CD4-positive, alpha-beta T cell treated with Interleukin-21 for 1 hour (primary cell): ENCODE results near the gene GPR78.

ENCODE experiments used
- DNase-seq: peaks from one replicate; pipeline ENCODE4 v3.0.0-alpha.2; 2020

Gene GPR78

GRCh38 chr4:8587469-8588195 is 7.4 kb downstream of the GPR78 start:
- no peak for DNase-seq

GRCh38 chr4:8588196-8588470 is 7.9 kb downstream of the GPR78 start:
- no peak for DNase-seq

GRCh38 chr4:8589336-8589735 is 9.1 kb downstream of the GPR78 start:
- DNase-seq, result no peak

GRCh38 chr4:8589823-8590545 is 9.8 kb downstream of the GPR78 start:
- no peak for DNase-seq

GRCh38 chr4:8590546-8590880 is 10.3 kb downstream of the GPR78 start:
- DNase-seq, result no peak

GRCh38 chr4:8591114-8591513 is 10.9 kb downstream of the GPR78 start:
- no peak for DNase-seq

GRCh38 chr4:8591626-8592365 is 11.6 kb downstream of the GPR78 start:
- no peak for DNase-seq

DNA sequence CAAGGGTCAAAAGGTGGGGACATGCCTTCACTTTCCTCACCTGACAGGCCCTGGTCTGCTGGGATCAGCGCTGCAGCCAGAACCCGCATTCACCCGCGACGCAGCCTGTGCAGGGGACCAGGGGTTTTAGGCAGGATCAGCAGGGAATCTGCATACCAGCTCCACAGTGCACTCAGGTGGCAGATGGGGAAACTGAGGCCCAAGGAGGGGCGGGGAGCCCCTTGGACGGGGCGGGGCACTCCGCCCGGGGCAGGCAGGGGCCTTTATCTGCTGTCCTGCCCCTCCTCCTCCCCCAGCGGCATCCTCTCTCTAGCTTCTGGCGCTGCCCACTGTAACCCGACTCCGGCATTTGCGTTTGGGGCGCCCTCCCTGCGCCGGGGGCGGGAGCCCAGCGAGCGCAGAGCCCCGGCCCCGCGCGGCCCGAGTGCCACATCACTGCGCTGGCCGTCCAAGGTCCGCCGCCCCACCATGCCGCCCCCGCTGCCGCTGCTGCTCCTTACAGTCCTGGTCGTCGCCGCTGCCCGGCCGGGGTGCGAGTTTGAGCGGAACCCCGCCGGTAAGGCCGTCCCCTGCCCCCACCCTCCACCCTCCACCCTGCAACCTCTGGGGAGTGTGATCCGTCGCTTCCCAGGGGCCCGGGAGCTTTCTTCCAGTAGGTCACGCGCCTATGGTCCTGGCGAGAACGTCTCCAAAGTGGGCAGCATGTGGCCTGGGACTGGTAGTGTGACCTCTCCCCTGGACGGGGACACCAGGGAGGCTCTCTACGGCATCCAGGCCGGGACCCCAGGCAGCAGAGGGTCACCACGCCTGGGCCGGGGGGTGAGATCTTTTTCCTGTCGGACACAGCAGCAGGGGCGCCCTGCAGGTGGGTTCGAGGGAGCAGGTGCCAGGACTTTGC is 12.4 kb downstream of the GPR78 start, which contains the start of gene CPZ:
CPZ (plus strand) TSS at position 400 of the 898 bp plus-strand sequence; CDS start at position 469, 69 bp downstream.
- DNase-seq, result no peak

- DNase-seq, result no peak
Observed at GRCh38 chr4:8593264-8594096, 13.3 kb downstream of the GPR78 start.

DNA sequence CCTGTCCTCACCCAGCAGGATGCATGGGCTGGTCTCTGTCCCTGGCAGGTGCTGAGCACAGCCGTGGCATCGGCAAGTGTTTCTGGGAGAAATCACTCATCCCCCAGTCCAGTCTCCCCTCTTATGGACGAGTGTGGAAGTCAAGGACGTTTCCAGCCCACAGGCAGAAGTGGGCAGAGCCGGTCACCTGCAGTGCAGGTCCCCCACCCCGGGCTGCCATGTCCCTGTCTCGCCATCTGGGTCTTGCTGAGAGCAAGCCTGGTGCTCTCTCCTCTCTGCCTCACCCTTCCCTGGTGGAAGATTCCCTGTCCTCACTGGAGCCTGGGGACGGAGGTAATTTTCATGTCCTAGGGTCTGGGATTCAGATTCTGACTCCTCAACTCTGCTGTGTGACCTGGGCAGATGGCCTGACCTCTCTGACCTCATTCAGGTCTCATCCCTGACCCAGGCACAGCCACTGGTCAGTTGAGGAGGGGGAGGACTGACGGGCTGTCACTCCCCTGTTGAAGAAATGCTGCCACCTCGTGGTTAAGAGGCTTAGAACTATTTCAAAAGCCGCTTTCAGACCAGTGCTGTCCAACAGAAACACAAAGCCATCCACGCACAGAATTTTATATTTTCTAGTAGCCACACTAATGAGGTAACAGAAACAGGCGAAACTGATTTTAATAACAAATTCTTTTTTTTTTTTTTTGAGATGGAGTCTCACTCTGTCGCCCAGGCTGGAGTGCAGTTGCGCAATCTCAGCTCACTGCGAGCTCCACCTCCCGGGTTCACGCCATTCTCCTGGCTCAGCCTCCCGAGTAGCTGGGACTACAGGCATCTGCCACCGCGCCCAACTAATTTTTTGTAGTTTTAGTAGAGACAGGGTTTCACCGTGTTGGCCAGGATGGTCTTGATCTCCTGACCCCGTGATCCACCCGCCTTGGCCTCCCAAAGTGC is 14.2 kb downstream of the GPR78 start:
- peak; percentile 2 for DNase-seq

- DNase-seq, result no peak
Observed at GRCh38 chr4:8595237-8596087, 15.3 kb downstream of the GPR78 start.

DNA sequence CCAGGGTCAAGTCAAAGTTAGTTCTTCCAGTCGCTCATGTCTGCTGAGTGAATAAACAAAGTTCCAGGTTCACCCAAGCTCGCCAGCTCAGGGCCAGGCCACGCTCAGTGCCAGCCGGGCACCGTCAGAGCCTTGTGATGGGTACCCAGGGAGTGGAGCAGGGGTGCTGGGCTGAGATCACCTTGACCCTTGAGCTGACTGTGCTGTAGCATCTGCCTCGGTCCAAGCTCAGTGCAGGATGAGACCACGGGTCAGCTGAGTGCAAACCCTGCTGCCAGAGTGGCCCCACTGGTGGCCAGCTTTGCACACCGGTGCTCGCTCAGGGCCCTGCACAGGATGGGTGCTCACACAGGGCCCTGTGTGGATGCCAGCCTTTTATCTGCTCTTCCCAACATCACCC is 16.7 kb downstream of the GPR78 start:
- no peak for DNase-seq

GRCh38 chr4:8597319-8597718 is 17.1 kb downstream of the GPR78 start:
- DNase-seq, result no peak

DNA sequence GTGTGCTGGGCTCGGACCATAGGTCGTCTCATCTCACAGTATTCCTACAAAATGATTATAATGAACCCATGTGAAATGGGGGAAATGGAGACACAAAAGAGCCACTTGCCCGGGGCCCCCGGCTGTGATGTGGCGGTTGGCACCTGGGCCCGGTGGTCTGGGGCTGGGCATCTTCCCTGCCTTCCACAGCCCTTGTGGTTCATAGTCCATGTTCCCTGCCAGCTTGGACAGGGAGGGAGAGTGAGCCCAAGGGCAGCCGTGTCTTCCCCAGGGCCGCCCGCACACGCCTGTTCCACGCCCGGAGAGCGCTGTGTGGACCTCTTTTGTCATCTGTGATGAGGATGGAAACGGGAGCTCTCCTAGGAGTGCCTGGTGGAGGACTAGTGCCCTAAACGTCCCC is 17.6 kb downstream of the GPR78 start:
- no peak for DNase-seq

- DNase-seq, result no peak
Observed at GRCh38 chr4:8598391-8599090, 18.3 kb downstream of the GPR78 start.

GRCh38 chr4:8599091-8599460 is 18.9 kb downstream of the GPR78 start:
- no peak for DNase-seq

GRCh38 chr4:8599657-8600056 is 19.5 kb downstream of the GPR78 start:
- DNase-seq, result no peak

GRCh38 chr4:8600266-8600665 is 20.1 kb downstream of the GPR78 start:
- DNase-seq, result no peak

DNA sequence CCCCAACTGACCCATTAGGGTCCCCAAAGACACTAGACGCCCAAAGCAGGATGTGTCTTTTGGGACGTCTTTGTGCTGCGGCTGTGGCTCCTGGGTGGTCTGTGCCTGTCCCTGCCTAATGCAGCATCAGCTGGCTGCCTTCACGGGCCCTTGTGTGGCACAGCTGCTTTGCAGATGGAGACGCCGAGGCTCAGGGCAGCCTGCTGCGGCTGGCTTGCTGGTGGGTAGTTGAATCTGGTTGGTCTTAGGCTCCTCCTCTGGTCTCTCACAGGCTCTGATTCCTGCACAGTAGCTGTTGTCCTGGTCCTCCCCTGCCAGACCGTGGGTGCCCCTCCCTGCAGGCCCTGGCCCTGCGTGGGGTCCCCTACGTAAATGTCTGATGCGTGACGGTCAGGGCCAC is 20.5 kb downstream of the GPR78 start:
- no peak for DNase-seq
